HG03565 (cell line): ENCODE results near the gene SPINT3.

Source experiments
- ATAC-seq: cut with Tn5 transposase; IDR thresholded peaks from one replicate; pipeline ENCODE4 v1.9.1; 2021; ENCODE audit warnings: mild to moderate bottlenecking, moderate library complexity; ENCODE audit not compliant: unreplicated experiment

The SPINT3 gene

GRCh38 chr20:45462711-45463509, 52.5 kb downstream of the SPINT3 start:
- ATAC-seq, result no peak
